IMR-90 (cell line): Measurements from ENCODE around the gene NPIPB2.

Source experiments
- BHLHE40 ChIP-seq: fragments of 150-350 bp; IDR thresholded peaks from 2 replicates; pipeline ENCODE4 v1.6.1; 2016; ENCODE audit warnings: mild to moderate bottlenecking, low read depth, low read length
- CEBPB ChIP-seq: IDR thresholded peaks from 2 replicates; pipeline ENCODE4 v1.6.1; 2012; ENCODE audit warnings: low read depth, low read length, improper control_type of control experiment
- CTCF ChIP-seq: conservative IDR thresholded peaks from 2 replicates; pipeline ENCODE4 v1.5.1; 2012; ENCODE audit warnings: mild to moderate bottlenecking, low read depth, low read length, improper control_type of control experiment
- ELK1 ChIP-seq: fragments of 150-350 bp; IDR thresholded peaks from 2 replicates; pipeline ENCODE4 v1.6.1; 2016; ENCODE audit warnings: low read depth, mild to moderate bottlenecking, low read length, moderate library complexity, borderline replicate concordance
- MAFK ChIP-seq: IDR thresholded peaks from 2 replicates; pipeline ENCODE4 v1.6.1; 2012; ENCODE audit warnings: low read depth, low read length, improper control_type of control experiment
- POLR2A ChIP-seq: IDR thresholded peaks from 2 replicates; pipeline ENCODE4 v1.6.1; 2012; ENCODE audit warnings: mild to moderate bottlenecking, low read depth, low read length
- RAD21 ChIP-seq: IDR thresholded peaks from 2 replicates; pipeline ENCODE4 v1.6.1; 2012; ENCODE audit warnings: low read length, improper control_type of control experiment

- TF ChIP-seq CTCF = no peak
- TF ChIP-seq MAFK = no peak
- no peak for TF ChIP-seq CEBPB
- no peak for TF ChIP-seq POLR2A
- TF ChIP-seq RAD21 = no peak
- no peak for TF ChIP-seq ELK1
- TF ChIP-seq BHLHE40 = no peak
Observed at GRCh38 chr16:11963706-11964105, 21.9 kb upstream of the NPIPB2 start.
